Testis (tissue), 3 donors: ENCODE results near the gene BID. TPM values are rescaled to one million over a fixed set of nuclear protein-coding genes. Genes with fewer than 3 reads are reported as not detected.

Source experiments
- DNase-seq: peaks from one replicate; pipeline ENCODE4 v3.0.0-alpha.2; 2019
- H3K27ac ChIP-seq, 2 donors: fragments of 200-600 bp; sonication (generic); one replicate each; pipeline ENCODE4 v1.5.1; 2019
- H3K27me3 ChIP-seq: fragments of 200-600 bp; sonication (generic); one replicate; pipeline ENCODE4 v1.5.1; 2019
- H3K36me3 ChIP-seq: fragments of 200-600 bp; sonication (generic); one replicate; pipeline ENCODE4 v1.5.1; 2017; ENCODE audit warnings: low read depth; ENCODE audit errors: missing control alignments
- H3K4me1 ChIP-seq: fragments of 200-600 bp; sonication (generic); one replicate; pipeline ENCODE4 v1.5.1; 2019
- H3K4me3 ChIP-seq, 2 donors: fragments of 200-600 bp; sonication (generic); one replicate each; pipeline ENCODE4 v1.5.1; 2017 to 2019
- H3K9me3 ChIP-seq: fragments of 200-600 bp; sonication (generic); one replicate; pipeline ENCODE4 v1.5.1; 2017
- POLR2A ChIP-seq: fragments of 450-650 bp; IDR thresholded peaks from one replicate; pipeline ENCODE4 v1.6.1; 2017; ENCODE audit warnings: antibody characterized with exemption, mild to moderate bottlenecking, moderate library complexity
- WGBS, 2 donors: methylation state at CpG; one replicate each; pipeline ENCODE4 v1.1.5; 2018; 5-methylcytosine and 5-hydroxymethylcytosine counted together
- intact Hi-C: fragments of 100-400 bp; cut with DNase I; formaldehyde crosslinking; loops from one replicate; pipeline ENCODE4 v1.15.1; 2023; ENCODE audit warnings: low total_unique reads
- microRNA-seq, 2 donors: library from miRNA; unstranded; fragments of <30 nt; microRNA quantifications; one replicate each; pipeline ENCODE4, GENCODE V29; 2016; ENCODE audit warnings: borderline number of aligned reads in 2 of 2, borderline replicate concordance in 1 of 2
- polyA plus RNA-seq: library from polyadenylated mRNA; stranded (reverse); fragments of 350-450 nt; fragmentation: Illumina TruSeq; extraction: RNeasy Lipid Tissue Mini Kit (QIAGEN cat#74804); gene quantifications from one replicate; pipeline ENCODE4 v1.2.3, GENCODE V29; 2014; ENCODE audit warnings: low read depth, low replicate concordance; ENCODE audit not compliant: insufficient read depth
- small RNA-seq, 2 donors: library from RNA; depleted of rRNA; stranded (forward); fragments of <200 nt; gene quantifications; one replicate each; pipeline ENCODE3, GENCODE V24; 2016
- total RNA-seq, 2 donors: library from RNA; depleted of rRNA; stranded (reverse); fragments of >200 nt; gene quantifications; one replicate each; pipeline ENCODE4 v1.2.3, GENCODE V29; 2016
- TF ChIP-seq, protein P1 (sequence below), 3 experiments: fragments of 450-650 bp in 2 of 3; fragments of 200-600 bp in 1 of 3; sonication (generic) in 1 of 3; IDR thresholded peaks; one replicate each; pipeline ENCODE4 v1.5.1; 2016 to 2019; ENCODE audit warnings: antibody characterized with exemption in 3 of 3, mild to moderate bottlenecking in 2 of 3, moderate library complexity in 1 of 3

The BID gene
- total and polyA plus RNA-seq, 3 donors from 2014 or later: 6.9 to 8.4 (median 8.3) TPM

DNA sequence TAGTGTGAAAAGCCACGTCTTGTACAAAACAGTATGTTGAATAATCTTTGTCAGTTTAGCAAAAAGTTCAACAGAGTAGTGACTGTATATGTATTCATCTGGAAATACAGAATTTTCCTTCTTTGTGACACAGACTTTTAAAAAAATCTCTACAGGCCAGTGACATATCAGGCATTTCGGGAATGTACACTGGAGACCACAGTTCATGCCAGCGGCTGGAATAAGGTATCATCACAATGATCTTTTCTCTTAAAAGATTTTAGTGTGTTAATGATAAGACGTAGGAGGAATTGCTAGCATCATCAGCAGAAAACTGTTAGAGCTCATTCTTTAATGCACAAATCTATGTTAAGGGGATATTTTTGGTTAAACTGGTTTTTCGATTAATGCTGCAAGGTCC is 78.3 kb downstream of the BID start:
- Histone ChIP-seq H3K4me1 (no peaks in the 10 kb centered on the region), H3K4me3 (no peak overlapping the region), H3K9me3 (no peaks in the 10 kb centered on the region), H3K27ac (no peak overlapping the region), H3K36me3 (no peaks in the 10 kb centered on the region), H3K27me3 (no peaks in the 10 kb centered on the region)
- no peak for DNase-seq
- 88 to 92% methylated on average over 5 of the region's 5 CpGs for WGBS, 2 donors
- intact Hi-C loops: no loop called here
- no peak for TF ChIP-seq POLR2A

DNA sequence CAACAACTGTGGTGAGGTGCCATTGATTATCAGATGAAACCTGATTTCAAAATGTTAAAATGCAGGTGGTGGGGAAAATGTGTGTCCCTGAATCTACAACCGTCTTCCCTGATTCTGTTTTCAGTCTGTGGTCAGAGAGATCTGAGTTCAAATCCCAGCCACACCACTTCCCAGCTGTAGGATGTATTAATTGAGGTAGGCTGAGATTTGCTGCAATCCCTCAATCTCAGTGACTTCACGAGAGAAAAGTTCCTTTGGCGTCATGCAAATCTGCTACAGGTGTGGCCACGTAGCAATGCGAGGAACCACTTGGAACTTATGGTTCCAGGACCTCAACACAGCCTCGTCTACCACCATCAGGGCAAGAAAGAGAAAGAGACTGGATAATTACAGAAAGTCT is 79.5 kb downstream of the BID start:
- H3K36me3 ChIP-seq: no peaks in the 10 kb centered on the region
- no peaks in the 10 kb centered on the region for H3K9me3 ChIP-seq
- no peaks in the 10 kb centered on the region for H3K27me3 ChIP-seq
- DNase-seq: no peak
- WGBS, 2 donors: 90 to 95% methylated on average over 6 of the region's 6 CpGs
- intact Hi-C loops: no loop called here
- TF ChIP-seq, protein P1, sequence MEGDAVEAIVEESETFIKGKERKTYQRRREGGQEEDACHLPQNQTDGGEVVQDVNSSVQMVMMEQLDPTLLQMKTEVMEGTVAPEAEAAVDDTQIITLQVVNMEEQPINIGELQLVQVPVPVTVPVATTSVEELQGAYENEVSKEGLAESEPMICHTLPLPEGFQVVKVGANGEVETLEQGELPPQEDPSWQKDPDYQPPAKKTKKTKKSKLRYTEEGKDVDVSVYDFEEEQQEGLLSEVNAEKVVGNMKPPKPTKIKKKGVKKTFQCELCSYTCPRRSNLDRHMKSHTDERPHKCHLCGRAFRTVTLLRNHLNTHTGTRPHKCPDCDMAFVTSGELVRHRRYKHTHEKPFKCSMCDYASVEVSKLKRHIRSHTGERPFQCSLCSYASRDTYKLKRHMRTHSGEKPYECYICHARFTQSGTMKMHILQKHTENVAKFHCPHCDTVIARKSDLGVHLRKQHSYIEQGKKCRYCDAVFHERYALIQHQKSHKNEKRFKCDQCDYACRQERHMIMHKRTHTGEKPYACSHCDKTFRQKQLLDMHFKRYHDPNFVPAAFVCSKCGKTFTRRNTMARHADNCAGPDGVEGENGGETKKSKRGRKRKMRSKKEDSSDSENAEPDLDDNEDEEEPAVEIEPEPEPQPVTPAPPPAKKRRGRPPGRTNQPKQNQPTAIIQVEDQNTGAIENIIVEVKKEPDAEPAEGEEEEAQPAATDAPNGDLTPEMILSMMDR (IDR thresholded peaks at IDR 0.05): no peak
- H3K4me1 ChIP-seq: no peaks in the 10 kb centered on the region
- H3K4me3 ChIP-seq: no peak overlapping the region
- H3K27ac ChIP-seq: no peak overlapping the region

DNA sequence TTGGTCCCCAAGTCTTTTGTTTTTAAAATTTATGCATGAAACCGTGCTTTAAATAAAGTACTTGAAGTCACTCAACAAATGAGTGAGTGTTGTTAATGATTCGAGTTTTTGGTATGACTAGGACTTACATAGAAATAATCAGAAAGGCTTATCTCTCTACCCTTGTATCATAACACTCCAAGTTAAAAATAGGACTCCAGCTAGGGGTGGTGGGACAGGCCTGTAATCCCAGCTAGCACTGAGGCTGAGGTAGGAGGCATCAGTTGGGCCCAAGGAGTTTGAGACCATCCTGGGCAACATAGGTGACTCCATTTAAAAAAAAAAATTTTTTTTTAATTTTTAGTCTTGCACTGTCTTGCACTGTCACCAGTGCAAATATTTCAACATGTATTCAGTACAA is 80.1 kb downstream of the BID start:
- no peak for DNase-seq
- H3K27ac ChIP-seq: no peak overlapping the region
- no peak for TF ChIP-seq POLR2A
- TF ChIP-seq, protein P1 (IDR thresholded peaks at IDR 0.05): no peak
- H3K36me3 ChIP-seq: no peaks in the 10 kb centered on the region
- no peaks in the 10 kb centered on the region for H3K9me3 ChIP-seq
- H3K4me1 ChIP-seq: no peaks in the 10 kb centered on the region
- H3K27me3 ChIP-seq: no peaks in the 10 kb centered on the region
- intact Hi-C loops: no loop called here
- WGBS, 2 donors: 87 to 98% methylated on average over 2 of the region's 2 CpGs
- H3K4me3 ChIP-seq: no peak overlapping the region

DNA sequence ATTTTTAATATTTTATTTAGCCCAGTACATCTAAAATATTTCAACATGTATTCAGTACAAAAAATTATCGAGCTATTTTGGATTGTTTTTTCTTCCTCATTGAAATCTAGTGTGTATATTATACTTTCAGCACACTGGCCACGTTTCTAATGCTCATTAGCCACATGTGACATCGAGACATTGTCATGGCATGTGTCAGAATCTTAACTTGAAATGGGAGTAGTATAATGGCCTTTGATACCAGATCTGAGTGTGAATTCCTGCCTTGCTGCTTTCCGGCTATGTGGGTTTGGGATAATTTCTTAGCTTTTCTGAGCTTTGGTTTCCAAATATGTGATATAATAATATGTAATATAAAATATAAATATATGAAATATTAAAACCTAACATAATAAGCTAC is 81.4 kb downstream of the BID start:
- TF ChIP-seq POLR2A: no peak
- TF ChIP-seq, protein P1 (IDR thresholded peaks at IDR 0.05): no peak
- no peaks in the 10 kb centered on the region for H3K27me3 ChIP-seq
- WGBS, 2 donors: 87 to 92% methylated on average over 4 of the region's 4 CpGs
- no peaks in the 10 kb centered on the region for H3K36me3 ChIP-seq
- no peaks in the 10 kb centered on the region for H3K4me1 ChIP-seq
- no peak for DNase-seq
- H3K9me3 ChIP-seq: no peaks in the 10 kb centered on the region
- no peak overlapping the region for H3K27ac ChIP-seq
- H3K4me3 ChIP-seq: no peak overlapping the region
- intact Hi-C loops: no loop called here

DNA sequence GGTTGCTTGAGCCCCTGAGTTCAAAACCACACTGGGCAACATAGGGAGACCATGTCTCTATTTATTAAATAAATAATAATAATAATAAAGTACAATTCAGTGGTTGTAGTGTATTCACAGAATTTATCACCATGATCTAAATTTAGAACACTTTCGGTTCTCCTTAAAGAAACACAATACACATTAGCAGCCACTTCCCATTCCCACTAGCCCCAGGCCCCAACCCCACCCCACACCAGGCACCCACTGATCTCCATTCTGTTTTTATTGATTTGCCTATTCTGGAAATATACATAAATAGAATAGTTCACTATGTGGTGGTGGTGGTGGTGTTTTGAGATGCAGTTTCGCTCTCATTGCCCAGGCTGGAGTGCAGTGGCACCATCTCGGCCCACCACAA is 90.0 kb downstream of the BID start:
- 84 to 91% methylated on average over 3 of the region's 3 CpGs for WGBS, 2 donors
- Histone ChIP-seq H3K27ac (no peak overlapping the region), H3K4me1 (peaks cover 3% of the 10 kb centered on the region)

More for the DNA sequence above, 90.0 kb downstream of the BID start:
- no peak for DNase-seq
- no peaks in the 10 kb centered on the region for H3K36me3 ChIP-seq
- no peak overlapping the region for H3K4me3 ChIP-seq
- no peak for TF ChIP-seq POLR2A
- TF ChIP-seq, protein P1 (IDR thresholded peaks at IDR 0.05): no peak
- no peaks in the 10 kb centered on the region for H3K9me3 ChIP-seq
- H3K27me3 ChIP-seq: no peaks in the 10 kb centered on the region
- intact Hi-C loops: no loop called here

Small RNA genes lying within 50 kb of the gene (microRNA-seq; reads per million reads assigned to microRNA genes)
- gene MIR3198-1: 0 reads per million in 2 donors

Small RNA genes lying within 50 kb of the gene (small RNA-seq; reads per million reads assigned to genes)
- 0 reads per million in 2 donors for gene MIR3198-1

Other genes with a start within 250 kb of the BID start
- gene SLC25A18, start 211.0 kb downstream of the BID start, total RNA-seq: 10 to 100 TPM; 11.9 to 14.9 TPM
- gene SLC25A18, start 211.0 kb downstream of the BID start, polyA plus RNA-seq: 6.8 TPM
- gene ATP6V1E1, start 145.7 kb downstream of the BID start, total RNA-seq: 100 to 1,000 TPM; 130 to 160 TPM
- 146 TPM for gene ATP6V1E1, start 145.7 kb downstream of the BID start, polyA plus RNA-seq
- gene BCL2L13, start 135.7 kb downstream of the BID start, total RNA-seq: 10 to 100 TPM; 74.1 to 80.2 TPM
- 60.1 TPM for gene BCL2L13, start 135.7 kb downstream of the BID start, polyA plus RNA-seq